Activated B cell treated with CpG ODN at 0.5 μM for 24 hours (primary cell): Measurements from ENCODE around the gene NRSN1. TPM values are rescaled to one million over a fixed set of nuclear protein-coding genes. Genes with fewer than 3 reads are reported as not detected.

ENCODE experiments used
- ATAC-seq: fragments of 200-7000 bp; cut with Tn5 transposase; one replicate; pipeline ENCODE4 v1.10.0; 2021; ENCODE audit warnings: low read depth, mild to moderate bottlenecking, moderate library complexity
- CTCF ChIA-PET: fragments of 350-600 bp; sonication (Branson Sonifier 250); formaldehyde crosslinking; loops from one replicate; lab custom pipeline; 2021; ENCODE audit warnings: antibody characterized with exemption; lab: Charles Lee
- POLR2A ChIA-PET: fragments of 350-600 bp; sonication (Branson Sonifier 250); formaldehyde crosslinking; loops from one replicate; lab custom pipeline; 2021; ENCODE audit warnings: antibody characterized with exemption; lab: Charles Lee
- DNase-seq: peaks from one replicate; pipeline ENCODE4 v3.0.0; 2022
- H3K27ac Mint-ChIP-seq: one replicate; pipeline ENCODE4 v1.8.0; 2020; ENCODE audit warnings: mixed read lengths
- H3K27me3 Mint-ChIP-seq: one replicate; pipeline ENCODE4 v1.8.0; 2021; ENCODE audit warnings: mixed read lengths
- H3K36me3 Mint-ChIP-seq: one replicate; pipeline ENCODE4 v1.8.0; 2021; ENCODE audit warnings: low read depth, mixed read lengths
- H3K4me1 Mint-ChIP-seq: one replicate; pipeline ENCODE4 v1.8.0; 2021; ENCODE audit warnings: mixed read lengths
- H3K4me3 Mint-ChIP-seq: one replicate; pipeline ENCODE4 v1.8.0; 2020; ENCODE audit warnings: mild to moderate bottlenecking, mixed read lengths
- H3K9me3 Mint-ChIP-seq: one replicate; pipeline ENCODE4 v1.8.0; 2020; ENCODE audit warnings: mixed read lengths
- intact Hi-C: fragments of 100-400 bp; cut with micrococcal nuclease; formaldehyde crosslinking; loops from one replicate; pipeline ENCODE4 v1.15.1; 2024
- total RNA-seq: library from RNA; stranded (reverse); gene quantifications from 2 replicates; pipeline ENCODE4 v1.2.3, GENCODE V29; 2022
- TF ChIP-seq, protein P1 (sequence below): fragments of 200-600 bp; IDR thresholded peaks from one replicate; pipeline ENCODE4 v1.8.0; 2022; ENCODE audit warnings: antibody characterized with exemption, mild to moderate bottlenecking

Gene NRSN1
- total RNA-seq, 1 donor from 2014 or later: not detected

DNA sequence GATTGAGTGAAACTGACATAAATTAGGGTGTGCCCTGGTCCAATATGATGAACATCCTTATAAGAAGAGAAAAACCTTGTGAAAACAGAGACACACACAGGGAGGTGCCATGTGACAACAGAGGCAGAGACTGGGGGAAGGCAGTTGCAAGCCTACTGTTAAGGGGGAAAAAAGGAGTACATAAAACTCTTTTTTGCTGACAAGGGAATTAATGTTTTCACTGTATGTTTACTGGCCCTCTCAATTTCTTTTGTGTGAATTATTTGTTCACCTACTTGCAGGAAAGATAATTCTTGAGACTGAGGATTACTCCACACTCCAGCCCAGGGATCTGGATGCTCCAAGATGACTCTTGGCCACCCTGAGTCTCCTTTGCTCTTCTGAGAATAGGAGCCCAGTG is 12.1 kb upstream of the NRSN1 start:
- CTCF ChIA-PET: no interaction called here
- POLR2A ChIA-PET: no interaction called here
- TF ChIP-seq, protein P1, sequence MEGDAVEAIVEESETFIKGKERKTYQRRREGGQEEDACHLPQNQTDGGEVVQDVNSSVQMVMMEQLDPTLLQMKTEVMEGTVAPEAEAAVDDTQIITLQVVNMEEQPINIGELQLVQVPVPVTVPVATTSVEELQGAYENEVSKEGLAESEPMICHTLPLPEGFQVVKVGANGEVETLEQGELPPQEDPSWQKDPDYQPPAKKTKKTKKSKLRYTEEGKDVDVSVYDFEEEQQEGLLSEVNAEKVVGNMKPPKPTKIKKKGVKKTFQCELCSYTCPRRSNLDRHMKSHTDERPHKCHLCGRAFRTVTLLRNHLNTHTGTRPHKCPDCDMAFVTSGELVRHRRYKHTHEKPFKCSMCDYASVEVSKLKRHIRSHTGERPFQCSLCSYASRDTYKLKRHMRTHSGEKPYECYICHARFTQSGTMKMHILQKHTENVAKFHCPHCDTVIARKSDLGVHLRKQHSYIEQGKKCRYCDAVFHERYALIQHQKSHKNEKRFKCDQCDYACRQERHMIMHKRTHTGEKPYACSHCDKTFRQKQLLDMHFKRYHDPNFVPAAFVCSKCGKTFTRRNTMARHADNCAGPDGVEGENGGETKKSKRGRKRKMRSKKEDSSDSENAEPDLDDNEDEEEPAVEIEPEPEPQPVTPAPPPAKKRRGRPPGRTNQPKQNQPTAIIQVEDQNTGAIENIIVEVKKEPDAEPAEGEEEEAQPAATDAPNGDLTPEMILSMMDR: no peak
- Mint-ChIP-seq H3K36me3 (no peaks in the 10 kb centered on the region), H3K4me3 (no peak overlapping the region), H3K27me3 (no peaks in the 10 kb centered on the region), H3K9me3 (no peaks in the 10 kb centered on the region), H3K4me1 (no peaks in the 10 kb centered on the region), H3K27ac (no peak overlapping the region)
- ATAC-seq (no peak), DNase-seq (no peak)
- intact Hi-C loops: no loop called here

- no peaks in the 10 kb centered on the region for H3K36me3 Mint-ChIP-seq
- ATAC-seq (no peak), DNase-seq (no peak)
- H3K27me3 Mint-ChIP-seq: no peaks in the 10 kb centered on the region
- CTCF ChIA-PET: no interaction called here
- POLR2A ChIA-PET: no interaction called here
- H3K4me1 Mint-ChIP-seq: no peaks in the 10 kb centered on the region
- no peak overlapping the region for H3K4me3 Mint-ChIP-seq
- no peaks in the 10 kb centered on the region for H3K9me3 Mint-ChIP-seq
- no peak overlapping the region for H3K27ac Mint-ChIP-seq
- intact Hi-C loops: no loop called here
- TF ChIP-seq, protein P1: no peak
Observed at GRCh38 chr6:24117021-24117420, 9.0 kb upstream of the NRSN1 start.

DNA sequence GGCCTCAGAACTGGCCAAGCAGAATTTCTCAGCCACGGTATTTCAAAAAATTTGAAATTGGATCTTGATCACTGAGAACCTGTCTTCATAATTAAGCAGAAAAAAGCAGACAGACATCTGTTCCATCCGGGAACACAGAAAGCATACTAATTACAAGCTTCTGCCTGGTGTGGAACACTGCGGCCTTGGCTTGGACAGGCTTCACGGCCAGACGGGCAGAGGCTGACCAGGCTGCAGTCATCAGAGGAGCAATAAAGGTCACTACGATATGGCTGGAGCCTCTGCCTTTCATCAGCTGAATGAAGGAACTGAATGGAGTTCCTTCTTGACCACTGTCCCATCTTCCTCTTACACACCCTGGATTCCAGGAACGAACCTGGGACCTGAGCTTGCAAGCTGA is 3.9 kb upstream of the NRSN1 start:
- TF ChIP-seq, protein P1: no peak
- ChIA-PET CTCF (no interaction called here), POLR2A (no interaction called here)
- H3K27ac Mint-ChIP-seq: no peak overlapping the region
- no peaks in the 10 kb centered on the region for H3K36me3 Mint-ChIP-seq
- peaks cover 14% of the 10 kb centered on the region for H3K27me3 Mint-ChIP-seq
- intact Hi-C loops: no loop called here
- no peaks in the 10 kb centered on the region for H3K4me1 Mint-ChIP-seq
- no peak overlapping the region for H3K4me3 Mint-ChIP-seq
- ATAC-seq: no peak
- H3K9me3 Mint-ChIP-seq: no peaks in the 10 kb centered on the region
- no peak for DNase-seq

GRCh38 chr6:24126586-24127192 is 674 bp downstream of the NRSN1 start:
- H3K27me3 Mint-ChIP-seq: peaks cover 14% of the 10 kb centered on the region
- H3K36me3 Mint-ChIP-seq: no peaks in the 10 kb centered on the region
- ATAC-seq: no peak
- no peak overlapping the region for H3K27ac Mint-ChIP-seq
- ChIA-PET CTCF (no interaction called here), POLR2A (no interaction called here)
- H3K4me3 Mint-ChIP-seq: no peak overlapping the region
- no peaks in the 10 kb centered on the region for H3K9me3 Mint-ChIP-seq
- H3K4me1 Mint-ChIP-seq: no peaks in the 10 kb centered on the region
- TF ChIP-seq, protein P1: no peak
- no peak for DNase-seq
- intact Hi-C loops: no loop called here

- H3K27me3 Mint-ChIP-seq: peaks cover 14% of the 10 kb centered on the region
- no peak overlapping the region for H3K4me3 Mint-ChIP-seq
- intact Hi-C loops: no loop called here
- H3K27ac Mint-ChIP-seq: no peak overlapping the region
- TF ChIP-seq, protein P1: no peak
- POLR2A ChIA-PET: no interaction called here
- H3K4me1 Mint-ChIP-seq: no peaks in the 10 kb centered on the region
- no peaks in the 10 kb centered on the region for H3K9me3 Mint-ChIP-seq
- CTCF ChIA-PET: no interaction called here
- no peak for ATAC-seq
- DNase-seq: no peak
- H3K36me3 Mint-ChIP-seq: no peaks in the 10 kb centered on the region
Observed at GRCh38 chr6:24127316-24127715, 1.3 kb downstream of the NRSN1 start.
